ENCODE data around the gene CBX5. TPM values are rescaled to one million over a fixed set of nuclear protein-coding genes. Genes with fewer than 3 reads are reported as not detected.
"Not testable (repeated sequence)": the region's sequence is repeated elsewhere in the genome, so short reads cannot be mapped to it uniquely, and the experiment has no call there.

The CBX5 gene
- total RNA-seq, 1 donor from 2014 or later: 19.4 TPM

DNA sequence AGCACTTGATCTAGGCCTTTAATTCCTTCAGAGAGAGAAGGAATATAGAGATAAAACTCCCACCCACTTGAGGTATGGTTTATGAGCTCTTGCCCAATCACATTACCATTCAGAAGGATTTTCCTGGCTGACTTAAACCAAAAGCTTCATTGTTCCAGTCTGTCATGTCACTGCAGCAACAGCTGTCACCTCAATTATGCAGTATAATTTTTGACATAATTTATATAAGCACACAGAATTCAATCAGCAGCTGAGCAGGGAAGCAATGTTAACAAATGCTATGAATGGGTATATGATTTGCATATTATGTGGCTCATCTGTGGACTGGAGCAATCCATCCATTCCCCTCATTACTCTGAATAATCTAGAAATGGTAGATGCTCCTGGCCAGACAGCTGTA, 40.3 kb downstream of the CBX5 start:
- Histone ChIP-seq H3K9me3 (no peaks in the 10 kb centered on the region), H3K4me3 (no peak overlapping the region), H3K4me1 (no peaks in the 10 kb centered on the region), H3K27ac (no peak overlapping the region), H3K27me3 (no peaks in the 10 kb centered on the region), H3K36me3 (peaks cover 26 to 50% of the 10 kb centered on the region in 2 donors)
- intact Hi-C loops (cut with DNase I): no loop called here
- TF ChIP-seq, protein P1, sequence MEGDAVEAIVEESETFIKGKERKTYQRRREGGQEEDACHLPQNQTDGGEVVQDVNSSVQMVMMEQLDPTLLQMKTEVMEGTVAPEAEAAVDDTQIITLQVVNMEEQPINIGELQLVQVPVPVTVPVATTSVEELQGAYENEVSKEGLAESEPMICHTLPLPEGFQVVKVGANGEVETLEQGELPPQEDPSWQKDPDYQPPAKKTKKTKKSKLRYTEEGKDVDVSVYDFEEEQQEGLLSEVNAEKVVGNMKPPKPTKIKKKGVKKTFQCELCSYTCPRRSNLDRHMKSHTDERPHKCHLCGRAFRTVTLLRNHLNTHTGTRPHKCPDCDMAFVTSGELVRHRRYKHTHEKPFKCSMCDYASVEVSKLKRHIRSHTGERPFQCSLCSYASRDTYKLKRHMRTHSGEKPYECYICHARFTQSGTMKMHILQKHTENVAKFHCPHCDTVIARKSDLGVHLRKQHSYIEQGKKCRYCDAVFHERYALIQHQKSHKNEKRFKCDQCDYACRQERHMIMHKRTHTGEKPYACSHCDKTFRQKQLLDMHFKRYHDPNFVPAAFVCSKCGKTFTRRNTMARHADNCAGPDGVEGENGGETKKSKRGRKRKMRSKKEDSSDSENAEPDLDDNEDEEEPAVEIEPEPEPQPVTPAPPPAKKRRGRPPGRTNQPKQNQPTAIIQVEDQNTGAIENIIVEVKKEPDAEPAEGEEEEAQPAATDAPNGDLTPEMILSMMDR (IDR thresholded peaks at IDR 0.05): no peak
- no peak for DNase-seq (ENCODE audit: low spot score in 2 of 2)

DNA sequence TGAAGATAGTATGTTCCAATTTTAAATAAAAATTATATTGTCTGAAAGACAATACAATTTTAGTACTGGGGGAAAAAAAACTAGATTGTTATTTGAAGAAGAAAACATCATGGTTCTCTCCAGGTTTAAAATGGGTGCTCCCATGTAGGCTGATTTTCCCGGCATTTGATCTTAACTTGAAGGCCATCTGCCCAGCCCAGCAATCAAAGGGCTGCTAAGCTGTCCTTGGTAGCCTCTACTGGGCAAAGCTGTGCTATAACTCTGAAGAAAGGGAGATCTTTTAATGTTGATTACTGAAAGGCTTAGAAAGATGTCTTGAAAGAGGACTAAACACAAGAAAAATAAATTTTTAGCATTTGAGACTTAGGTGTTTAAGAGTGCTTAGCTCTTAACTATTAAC, 41.4 kb downstream of the CBX5 start:
- Histone ChIP-seq H3K27ac (no peak overlapping the region), H3K36me3 (peaks cover 17 to 42% of the 10 kb centered on the region in 2 donors), H3K9me3 (no peaks in the 10 kb centered on the region), H3K4me3 (no peak overlapping the region), H3K27me3 (no peaks in the 10 kb centered on the region), H3K4me1 (no peaks in the 10 kb centered on the region)
- intact Hi-C loops (cut with DNase I): no loop called here
- DNase-seq (ENCODE audit: low spot score in 2 of 2): no peak
- TF ChIP-seq, protein P1 (IDR thresholded peaks at IDR 0.05): no peak

DNA sequence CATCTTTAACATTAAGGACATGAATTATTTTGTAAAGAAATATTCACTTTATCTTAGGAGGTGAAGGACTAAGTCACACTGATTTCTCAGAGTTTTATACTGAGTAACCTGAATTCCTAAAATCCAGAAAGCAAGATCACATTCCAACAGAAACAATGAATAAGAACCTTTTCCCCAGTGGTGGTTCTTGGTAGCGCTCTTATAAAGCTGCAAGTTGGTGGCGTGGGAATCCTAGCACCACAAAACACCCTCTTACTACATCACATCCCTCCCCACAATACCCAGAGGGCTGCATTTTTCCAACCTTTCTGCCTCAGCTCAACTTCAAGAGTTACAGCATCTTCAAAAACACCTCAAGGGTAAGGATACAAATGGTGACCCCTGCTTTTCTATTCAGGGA, 47.1 kb downstream of the CBX5 start:
- Histone ChIP-seq H3K4me1 (peaks cover 0 to 7% of the 10 kb centered on the region in 2 donors), H3K9me3 (no peaks in the 10 kb centered on the region), H3K36me3 (no peaks in the 10 kb centered on the region), H3K27me3 (no peaks in the 10 kb centered on the region), H3K27ac (peak overlapping the region in 1 of 2 donors; percentile 54), H3K4me3 (no peak overlapping the region)
- TF ChIP-seq, protein P1 (IDR thresholded peaks at IDR 0.05): peak; percentile 14 to 40 (median 29)
- no peak for DNase-seq (ENCODE audit: low spot score in 2 of 2)
- intact Hi-C loops (cut with DNase I): loop anchor here (5.0 kb wide), 1 partner anchor 45 kb away; no protein-coding TSS in a partner anchor

DNA sequence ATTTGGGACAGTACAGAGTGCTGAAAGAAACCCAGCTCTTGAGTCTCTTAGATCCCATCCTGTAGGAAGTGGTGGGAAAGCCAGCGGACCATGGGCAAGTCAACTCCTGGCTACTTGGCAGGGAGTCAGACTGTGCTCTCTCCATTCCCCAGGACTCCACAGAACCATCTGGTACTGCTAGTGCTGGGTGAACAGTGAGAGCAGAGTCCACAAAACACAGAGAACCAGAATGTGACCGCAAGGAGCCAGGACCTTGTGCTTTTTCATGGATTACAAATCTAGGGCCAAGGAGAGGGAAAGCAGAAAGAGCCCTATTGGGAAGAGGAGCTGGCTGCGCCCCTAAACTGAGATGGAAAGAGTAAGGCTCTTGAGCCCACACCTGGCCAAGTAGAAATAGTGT, 48.7 kb downstream of the CBX5 start:
- DNase-seq (ENCODE audit: low spot score in 2 of 2): not testable (repeated sequence)
- intact Hi-C loops (cut with DNase I): loop anchor here (5.0 kb wide), 1 partner anchor 46 kb away; no protein-coding TSS in a partner anchor

DNA sequence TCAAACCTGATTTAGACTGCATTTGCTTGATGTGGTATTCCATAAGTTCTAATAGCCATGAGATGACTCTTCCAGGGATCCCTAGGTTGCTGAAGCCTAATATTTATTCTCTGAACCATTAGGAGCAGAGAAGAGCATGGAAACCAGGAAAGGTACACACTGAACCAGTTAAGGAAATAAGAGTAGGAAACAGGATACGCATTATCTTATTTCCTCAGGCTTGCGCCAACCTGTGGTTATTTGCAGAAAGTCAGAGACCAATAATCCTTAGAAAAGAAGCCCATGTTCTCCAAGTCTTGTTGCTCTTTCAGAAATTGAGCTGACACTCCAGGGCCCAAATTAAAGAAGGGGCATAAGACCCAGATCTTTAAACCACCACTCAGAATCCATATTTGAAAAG, 49.4 kb downstream of the CBX5 start:
- Histone ChIP-seq H3K36me3 (no peaks in the 10 kb centered on the region), H3K27ac (peak overlapping the region in 1 of 2 donors; percentile 22), H3K4me1 (peaks cover 0 to 7% of the 10 kb centered on the region in 2 donors), H3K9me3 (no peaks in the 10 kb centered on the region), H3K4me3 (no peak overlapping the region), H3K27me3 (no peaks in the 10 kb centered on the region)
- intact Hi-C loops (cut with DNase I): loop anchor here (5.0 kb wide), 1 partner anchor 47 kb away; no protein-coding TSS in a partner anchor
- DNase-seq (ENCODE audit: low spot score in 2 of 2): no peak
- TF ChIP-seq, protein P1 (IDR thresholded peaks at IDR 0.05): no peak

More for the DNA sequence above, 48.7 kb downstream of the CBX5 start:
- not testable (repeated sequence) for H3K36me3 ChIP-seq, H3K4me1 ChIP-seq, H3K27ac ChIP-seq, H3K9me3 ChIP-seq, H3K27me3 ChIP-seq, H3K4me3 ChIP-seq

DNA sequence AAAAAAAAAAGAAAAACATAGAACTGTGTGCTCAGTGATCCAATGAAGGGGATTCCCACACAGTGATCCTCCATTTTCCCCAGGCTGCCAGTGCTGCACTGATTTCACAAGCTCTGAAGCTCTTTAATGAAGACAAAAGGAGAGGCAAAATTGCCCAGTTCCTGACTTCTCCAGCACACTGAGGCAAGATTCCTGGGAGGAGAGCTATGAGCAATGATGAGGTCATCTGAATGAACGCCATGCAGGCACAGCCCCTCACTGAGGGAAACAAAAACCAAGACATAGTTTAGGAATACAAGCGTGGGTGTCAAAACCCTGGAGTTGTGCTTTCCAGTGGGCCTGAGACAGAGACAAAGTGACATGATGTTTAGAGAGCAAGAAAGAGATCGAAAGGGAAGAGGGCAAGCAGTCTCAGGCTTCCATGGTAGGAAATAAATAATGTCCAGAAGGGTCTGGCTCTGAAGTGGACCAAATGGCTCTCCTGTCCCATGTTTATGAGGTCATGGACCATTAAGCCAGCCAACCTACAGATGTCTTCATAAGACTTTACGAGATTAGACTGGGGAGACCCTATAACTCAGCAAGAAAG, 50.2 kb downstream of the CBX5 start:
- Histone ChIP-seq H3K9me3 (no peaks in the 10 kb centered on the region), H3K36me3 (no peaks in the 10 kb centered on the region), H3K4me1 (peaks cover 0 to 7% of the 10 kb centered on the region in 2 donors), H3K4me3 (no peak overlapping the region), H3K27me3 (no peaks in the 10 kb centered on the region), H3K27ac (peak overlapping the region; percentile 22 to 49)
- TF ChIP-seq, protein P1 (IDR thresholded peaks at IDR 0.05): no peak
- intact Hi-C loops (cut with DNase I): loop anchor here (5.0 kb wide), 1 partner anchor 48 kb away; no protein-coding TSS in a partner anchor
- DNase-seq (ENCODE audit: low spot score in 2 of 2): peak; percentile 14 to 76

All from ascending aorta (tissue), 2 donors.